K562 (cell line): ENCODE measurements around the gene C19orf67. TPM values are rescaled to one million over a fixed set of nuclear protein-coding genes. Genes with fewer than 3 reads are reported as not detected.
A peak's percentile ranks its signal among the peaks of the same experiment; 100 is the strongest.

Experiments
- E2F6 ChIP-seq, 2 experiments: IDR thresholded peaks; 2 replicates each; pipeline ENCODE4 v1.6.1; 2011; ENCODE audit warnings: borderline replicate concordance in 1 of 2, control low read depth in 1 of 2, low read depth in 1 of 2, low read length in 1 of 2, mild to moderate bottlenecking in 1 of 2, mixed read lengths in 1 of 2, moderate library complexity in 1 of 2; ENCODE audit not compliant: insufficient read depth in 1 of 2, insufficient read length in 1 of 2, poor library complexity in 1 of 2, severe bottlenecking in 1 of 2; ENCODE audit errors: extremely low read depth in 1 of 2
- FOXP1 ChIP-seq: sonication (generic); formaldehyde crosslinking; IDR thresholded peaks from 2 replicates; pipeline ENCODE4 v1.8.0; 2022; ENCODE audit warnings: mild to moderate bottlenecking, missing genetic modification reagents
- GTF2A2 ChIP-seq: IDR thresholded peaks from 2 replicates; pipeline ENCODE4 v1.6.1; 2016; ENCODE audit warnings: mild to moderate bottlenecking, missing genetic modification characterization, missing compliant biosample characterization
- HNRNPK ChIP-seq: fragments of 200-400 bp; formaldehyde crosslinking; IDR thresholded peaks from one replicate; pipeline ENCODE4 v1.6.1; 2018; ENCODE audit warnings: mild to moderate bottlenecking, low read depth, low read length; ENCODE audit not compliant: poor library complexity, severe bottlenecking
- HNRNPL ChIP-seq: fragments of 200-400 bp; formaldehyde crosslinking; IDR thresholded peaks from 2 replicates; pipeline ENCODE4 v1.6.1; 2017; ENCODE audit warnings: low read depth, mild to moderate bottlenecking, low read length
- MTA3 ChIP-seq: fragments of 450-650 bp; formaldehyde crosslinking; IDR thresholded peaks from 2 replicates; pipeline ENCODE4 v1.6.1; 2017; ENCODE audit warnings: mild to moderate bottlenecking, borderline replicate concordance
- NR2C1 ChIP-seq, 2 experiments: fragments of 450-650 bp; IDR thresholded peaks; 2 replicates each; pipeline ENCODE4 v1.6.1; 2017; ENCODE audit warnings: mild to moderate bottlenecking in 2 of 2, antibody characterized with exemption in 1 of 2, inconsistent platforms in 1 of 2, missing compliant biosample characterization in 1 of 2, missing genetic modification characterization in 1 of 2
- NR2C2 ChIP-seq, 2 experiments: fragments of 200-800 bp in 1 of 2; sonication (Bioruptor generic) in 1 of 2; sonication (generic) in 1 of 2; formaldehyde crosslinking in 1 of 2; IDR thresholded peaks; 2 replicates each; pipeline versions ENCODE4 v1.6.1 to v1.8.0; 2016 to 2022; ENCODE audit warnings: mild to moderate bottlenecking in 1 of 2, missing compliant biosample characterization in 1 of 2, missing genetic modification characterization in 1 of 2, missing genetic modification reagents in 1 of 2
- NR2F6 ChIP-seq: fragments of 450-650 bp; formaldehyde crosslinking; IDR thresholded peaks from 2 replicates; pipeline ENCODE4 v1.4.0; 2020; ENCODE audit warnings: mild to moderate bottlenecking
- NRF1 ChIP-seq, 2 experiments: fragments of 450-650 bp; IDR thresholded peaks in 1 of 2; conservative IDR thresholded peaks in 1 of 2; 2 replicates each; pipeline ENCODE4 v1.6.1; 2014; ENCODE audit warnings: mild to moderate bottlenecking in 2 of 2
- PHF8 ChIP-seq: fragments of 200-600 bp; sonication (generic); IDR thresholded peaks from 2 replicates; pipeline ENCODE4 v1.6.1; 2012; ENCODE audit warnings: mixed run types, mild to moderate bottlenecking, inconsistent platforms, low read length, moderate library complexity, borderline replicate concordance
- YY1 ChIP-seq, 3 experiments: IDR thresholded peaks; 2 replicates each; pipeline ENCODE4 v1.6.1; 2011; ENCODE audit warnings: low read length in 2 of 3, mild to moderate bottlenecking in 2 of 3, moderate library complexity in 2 of 3, borderline replicate concordance in 1 of 3, control low read depth in 1 of 3, low read depth in 1 of 3; ENCODE audit not compliant: insufficient read depth in 3 of 3, insufficient replicate concordance in 2 of 3, control insufficient read depth in 1 of 3, insufficient read length in 1 of 3; ENCODE audit errors: extremely low read depth in 1 of 3
- ZBTB49 ChIP-seq: sonication (generic); formaldehyde crosslinking; IDR thresholded peaks from 2 replicates; pipeline ENCODE4 v1.8.0; 2022; ENCODE audit warnings: missing genetic modification reagents, mild to moderate bottlenecking, borderline replicate concordance
- ZBTB5 ChIP-seq: fragments of 450-650 bp; IDR thresholded peaks from 2 replicates; pipeline ENCODE4 v1.6.1; 2017; ENCODE audit warnings: antibody characterized with exemption
- ZNF583 ChIP-seq: fragments of 250-450 bp; sonication (Bioruptor Pico); IDR thresholded peaks from 2 replicates; pipeline ENCODE4 v1.4.0; 2020
- ZSCAN29 ChIP-seq: fragments of 450-650 bp; IDR thresholded peaks from 2 replicates; pipeline ENCODE4 v1.6.1; 2017
- polyA plus RNA-seq, 8 experiments: library from polyadenylated mRNA; depleted of rRNA in 4 of 8; stranded (reverse) in 5 of 8; unstranded in 3 of 8; fragments of >200 nt; fragmentation: Nextera tagmentation in 2 of 8; fragmentation: Illumina TruSeq in 1 of 8; extraction: Ambion mirVana in 2 of 8; extraction: Trizol in 1 of 8; gene quantifications; 2 replicates each; pipeline versions ENCODE4 v1.2.1 to v1.2.3, GENCODE V29; 2011 to 2014; ENCODE audit warnings: inconsistent platforms in 1 of 8, missing spikeins in 1 of 8
- total RNA-seq, 7 experiments: library from RNA; depleted of rRNA in 6 of 7; stranded (reverse); fragments of >200 nt in 6 of 7; fragmentation: Illumina TruSeq in 2 of 7; extraction: Trizol in 2 of 7; gene quantifications; 2 replicates each; pipeline versions ENCODE4 v1.2.1 to v1.2.3, GENCODE V29; 2011 to 2021; ENCODE audit warnings: low replicate concordance in 1 of 7
- TF ChIP-seq, protein P1 (sequence below): sonication (generic); formaldehyde crosslinking; IDR thresholded peaks from 2 replicates; pipeline ENCODE4 v1.8.0; 2022; ENCODE audit warnings: mild to moderate bottlenecking, missing genetic modification reagents

Gene C19orf67
- total and polyA plus RNA-seq, 9 of the 15 experiments (the other 6 are each of a cell fraction or from before 2014, with no cell fraction given): 0.29 to 1.8 (median 0.51) TPM; not detected in 3

- TF ChIP-seq ZBTB49 (CRISPR knock-in tag) (no peak), HNRNPL (no peak), ZBTB5 (no peak), MTA3 (no peak), ZSCAN29 (no peak), NRF1 (conservative IDR thresholded peaks at IDR 0.05 in 1 of 2, IDR thresholded peaks at IDR 0.05 in 1 of 2) (peak; percentile 78 to 82), PHF8 (peak; percentile 52; the same call in 1 of the 2 replicates), ZNF583 (CRISPR knock-in tag) (no peak), YY1 (IDR thresholded peaks at IDR 0.05; ENCODE audit: borderline replicate concordance in 1 of 3, control insufficient read depth in 1 of 3, extremely low read depth in 1 of 3, insufficient read depth in 3 of 3, insufficient read length in 1 of 3, insufficient replicate concordance in 2 of 3, low read depth in 1 of 3, low read length in 2 of 3) (peak in 2 of 3 experiments; percentile 41 to 59), GTF2A2 (tag) (no peak), NR2F6 (CRISPR knock-in tag) (no peak), HNRNPK (no peak), E2F6 (IDR thresholded peaks at IDR 0.05; ENCODE audit: borderline replicate concordance in 1 of 2, extremely low read depth in 1 of 2, insufficient read depth in 1 of 2, insufficient read length in 1 of 2, low read depth in 1 of 2, low read length in 1 of 2, poor library complexity in 1 of 2, severe bottlenecking in 1 of 2) (peak; percentile 86 to 97), FOXP1 (CRISPR knock-in tag) (0 out of 2 replicates have a peak, but pooled peaks have one; percentile 10), NR2C1 (IDR thresholded peaks at IDR 0.05) (no peak), NR2C1 (tag; IDR thresholded peaks at IDR 0.05) (no peak), NR2C2 (CRISPR knock-in tag; IDR thresholded peaks at IDR 0.05) (no peak), NR2C2 (tag; IDR thresholded peaks at IDR 0.05) (peak; percentile 64)
- TF ChIP-seq, protein P1, sequence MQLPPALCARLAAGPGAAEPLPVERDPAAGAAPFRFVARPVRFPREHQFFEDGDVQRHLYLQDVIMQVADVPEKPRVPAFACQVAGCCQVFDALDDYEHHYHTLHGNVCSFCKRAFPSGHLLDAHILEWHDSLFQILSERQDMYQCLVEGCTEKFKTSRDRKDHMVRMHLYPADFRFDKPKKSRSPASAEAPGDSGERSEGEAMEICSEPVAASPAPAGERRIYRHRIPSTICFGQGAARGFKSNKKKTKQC: no peak
These were observed 12.2 kb downstream of the C19orf67 start (continued) for GRCh38 chr19:14073261-14073924.
